Activated naive CD4-positive, alpha-beta T cell treated with anti-CD3 and anti-CD28 coated beads for 36 hours (primary cell): ENCODE measurements around the gene ATAD3C. TPM values are rescaled to one million over a fixed set of nuclear protein-coding genes. Genes with fewer than 3 reads are reported as not detected.
"Not testable (repeated sequence)": the region's sequence is repeated elsewhere in the genome, so short reads cannot be mapped to it uniquely, and the experiment has no call there.

Experiments used
- CTCF ChIA-PET: fragments of 350-600 bp; sonication (Branson Sonifier 250); formaldehyde crosslinking; loops from one replicate; lab custom pipeline; 2021; ENCODE audit warnings: antibody characterized with exemption; lab: Charles Lee
- DNase-seq: peaks from one replicate; pipeline ENCODE4 v3.0.0-alpha.2; 2020
- H3K27ac Mint-ChIP-seq: one replicate; pipeline ENCODE4 v1.8.0; 2021; ENCODE audit warnings: mild to moderate bottlenecking, mixed read lengths
- H3K27me3 Mint-ChIP-seq: one replicate; pipeline ENCODE4 v1.8.0; 2021; ENCODE audit warnings: low read depth, mixed read lengths
- H3K36me3 Mint-ChIP-seq: one replicate; pipeline ENCODE4 v1.8.0; 2021; ENCODE audit warnings: low read depth, mixed read lengths
- H3K4me1 Mint-ChIP-seq: one replicate; pipeline ENCODE4 v1.8.0; 2021; ENCODE audit warnings: low read depth, mixed read lengths
- H3K4me3 Mint-ChIP-seq: one replicate; pipeline ENCODE4 v1.8.0; 2021; ENCODE audit warnings: mild to moderate bottlenecking, moderate library complexity, mixed read lengths
- H3K9me3 Mint-ChIP-seq: one replicate; pipeline ENCODE4 v1.8.0; 2021; ENCODE audit warnings: mixed read lengths
- intact Hi-C: fragments of 100-400 bp; cut with micrococcal nuclease; formaldehyde crosslinking; loops from one replicate; pipeline ENCODE4 v1.15.1; 2023
- total RNA-seq, 2 experiments: library from RNA; stranded (reverse); gene quantifications; one replicate each; pipeline ENCODE4 v1.2.3, GENCODE V29; 2021

The ATAD3C gene, protein sequence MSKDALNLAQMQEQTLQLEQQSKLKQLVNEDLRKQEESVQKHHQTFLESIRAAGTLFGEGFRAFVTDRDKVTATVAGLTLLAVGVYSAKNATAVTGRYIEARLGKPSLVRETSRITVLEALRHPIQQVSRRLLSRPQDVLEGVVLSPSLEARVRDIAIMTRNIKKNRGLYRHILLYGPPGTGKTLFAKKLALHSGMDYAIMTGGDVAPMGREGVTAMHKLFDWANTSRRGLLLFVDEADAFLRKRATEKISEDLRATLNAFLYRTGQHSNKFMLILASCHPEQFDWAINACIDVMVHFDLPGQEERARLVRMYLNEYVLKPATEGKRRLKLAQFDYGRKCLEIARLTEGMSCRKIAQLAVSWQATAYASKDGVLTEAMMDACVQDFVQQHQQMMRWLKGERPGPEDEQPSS
- total RNA-seq: under 1 TPM; 0.42 to 0.57 TPM

DNA sequence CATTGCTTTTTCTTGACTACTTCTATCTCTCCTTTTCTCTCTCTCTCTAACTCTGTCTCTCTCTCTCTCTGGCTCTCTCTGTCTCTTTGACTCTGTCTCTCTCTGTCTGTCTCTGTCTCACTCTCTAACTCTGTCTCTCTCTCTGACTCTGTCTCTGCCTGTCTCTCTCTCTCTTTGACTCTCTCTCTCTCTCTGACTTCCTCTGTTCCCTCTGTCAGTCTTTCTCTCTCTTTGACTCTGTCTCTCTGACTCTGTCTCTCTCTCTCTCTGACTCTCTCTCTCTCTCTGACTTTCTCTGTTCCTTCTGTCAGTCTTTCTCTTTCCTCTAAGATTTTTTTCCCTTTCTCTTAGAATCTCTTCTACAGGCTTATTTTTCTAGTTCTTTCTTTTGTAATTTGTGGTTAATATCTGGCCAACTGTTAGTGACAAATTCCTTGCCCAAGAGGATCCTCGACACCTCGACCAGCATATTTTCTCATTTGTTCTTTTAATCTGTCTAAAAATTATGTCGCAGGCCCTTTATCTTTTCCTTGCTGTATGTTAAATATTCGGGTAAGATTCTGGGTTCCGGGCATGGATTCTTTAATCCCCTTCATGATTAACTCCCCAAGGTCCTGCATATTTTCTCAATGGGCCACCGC is at the start of gene ATAD3C:
Gene ATAD3C (plus strand): TSS at position 591 of the 641 bp plus-strand sequence. CDS start 995 bp downstream, outside the sequence.
- Mint-ChIP-seq H3K36me3 (no peaks in the 10 kb centered on the region), H3K4me3 (no peak within 1 kb of the TSS), H3K4me1 (no peaks in the 10 kb centered on the region), H3K27me3 (no peaks in the 10 kb centered on the region), H3K9me3 (no peaks in the 10 kb centered on the region), H3K27ac (no peak within 1 kb of the TSS)
- intact Hi-C loops: no loop called here
- CTCF ChIA-PET: interaction anchor here (1.1 kb wide), 1 partner anchor 15 kb away, joined by 3 read pairs; no protein-coding TSS in a partner anchor
- no peak for DNase-seq

DNA sequence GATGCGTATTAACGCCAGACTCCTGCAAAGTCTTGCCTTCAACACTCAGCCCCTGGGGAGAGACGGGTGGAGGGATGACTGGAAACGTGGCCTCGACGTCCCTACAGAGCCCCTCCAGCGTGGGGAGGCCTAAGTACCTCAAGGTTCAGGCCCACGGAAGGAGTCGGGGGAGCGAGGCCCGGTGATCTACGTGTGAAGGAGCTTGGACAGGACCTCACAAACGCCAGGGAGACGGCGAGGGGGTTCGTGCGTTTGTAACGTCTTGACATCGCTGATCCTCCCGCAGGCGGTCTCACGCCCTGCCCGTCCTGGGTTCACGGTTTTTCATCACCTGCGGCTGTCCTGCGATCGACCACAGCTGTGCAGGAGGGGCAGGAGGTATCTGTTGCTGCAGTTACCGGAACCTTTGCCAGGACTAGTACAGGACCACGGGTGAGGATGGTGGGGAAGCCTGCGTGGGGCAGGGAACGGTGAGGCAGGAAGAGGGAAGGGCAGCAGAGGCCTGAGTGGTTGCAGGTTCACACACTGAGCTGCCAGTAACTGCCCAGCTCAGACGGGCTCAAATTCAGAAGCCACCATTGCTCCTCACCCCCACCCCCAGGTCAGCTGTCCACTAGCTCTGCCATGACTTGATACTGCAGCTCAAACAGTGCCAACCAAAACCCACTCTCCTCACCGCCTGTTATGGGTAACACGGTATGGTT is 49.5 kb upstream of the ATAD3C start:
- H3K27me3 Mint-ChIP-seq: no peaks in the 10 kb centered on the region
- peak overlapping the region; percentile 91 for H3K4me3 Mint-ChIP-seq
- intact Hi-C loops: loop anchor here (1.0 to 2.0 kb wide), 5 partner anchors 7 to 174 kb away; partner anchors contain the start of genes ATAD3A, AURKAIP1, MRPL20 and SSU72
- peaks cover 61% of the 10 kb centered on the region for H3K4me1 Mint-ChIP-seq
- no peaks in the 10 kb centered on the region for H3K9me3 Mint-ChIP-seq
- CTCF ChIA-PET: interaction anchor here (1.2 to 2.6 kb wide), 3 partner anchors 9 to 41 kb away, joined by 3 to 14 read pairs (median 4); no protein-coding TSS in a partner anchor
- peak overlapping the region; percentile 85 for H3K27ac Mint-ChIP-seq
- H3K36me3 Mint-ChIP-seq: peaks cover 55% of the 10 kb centered on the region
- DNase-seq: no peak

- H3K27me3 Mint-ChIP-seq: no peaks in the 10 kb centered on the region
- peak overlapping the region; percentile 85 for H3K27ac Mint-ChIP-seq
- intact Hi-C loops: no loop called here
- peaks cover 54% of the 10 kb centered on the region for H3K36me3 Mint-ChIP-seq
- peak overlapping the region; percentile 91 for H3K4me3 Mint-ChIP-seq
- H3K9me3 Mint-ChIP-seq: no peaks in the 10 kb centered on the region
- CTCF ChIA-PET: interaction anchor here (0.6 to 2.6 kb wide), 3 partner anchors 29 to 170 kb away, joined by 3 to 14 read pairs (median 3); no protein-coding TSS in a partner anchor
- DNase-seq: no peak
- peaks cover 62% of the 10 kb centered on the region for H3K4me1 Mint-ChIP-seq
Observed at GRCh38 chr1:1400576-1401456, 48.7 kb upstream of the ATAD3C start.

DNA sequence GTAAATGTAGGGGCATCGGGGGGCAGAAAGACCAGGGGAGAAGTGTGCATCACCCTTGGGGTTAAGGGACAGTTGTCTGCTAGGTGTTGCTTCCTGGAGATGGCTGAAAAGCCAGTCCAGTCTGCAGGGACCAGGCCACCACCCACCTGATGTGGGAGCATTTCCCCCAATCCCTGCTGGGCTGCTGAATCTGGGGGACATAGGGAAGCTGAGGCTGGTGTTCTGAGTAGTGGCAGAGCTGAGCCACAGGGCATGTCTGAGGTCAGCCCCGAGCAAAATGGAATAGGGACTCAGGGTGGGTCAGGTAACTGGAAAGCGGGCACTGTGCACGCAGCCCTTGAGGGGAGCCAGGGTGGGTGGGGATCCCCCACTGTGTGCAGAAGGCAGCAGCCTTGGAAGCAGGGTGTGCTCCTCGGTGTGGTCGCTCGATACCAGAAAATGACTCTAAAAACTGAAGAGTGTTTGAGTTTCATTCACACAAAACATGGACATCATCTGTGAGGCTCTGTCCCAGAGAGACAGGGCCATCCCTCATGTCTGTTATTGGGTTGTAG is 48.0 kb upstream of the ATAD3C start:
- H3K4me3 Mint-ChIP-seq: peak overlapping the region; percentile 91
- intact Hi-C loops: no loop called here
- CTCF ChIA-PET: interaction anchor here (1.1 to 2.1 kb wide), 3 partner anchors 20 to 39 kb away, joined by 3 to 12 read pairs (median 4); no protein-coding TSS in a partner anchor
- peaks cover 61% of the 10 kb centered on the region for H3K36me3 Mint-ChIP-seq
- peak overlapping the region; percentile 71 for H3K27ac Mint-ChIP-seq
- no peaks in the 10 kb centered on the region for H3K27me3 Mint-ChIP-seq
- DNase-seq: no peak
- no peaks in the 10 kb centered on the region for H3K9me3 Mint-ChIP-seq
- H3K4me1 Mint-ChIP-seq: peaks cover 69% of the 10 kb centered on the region

DNA sequence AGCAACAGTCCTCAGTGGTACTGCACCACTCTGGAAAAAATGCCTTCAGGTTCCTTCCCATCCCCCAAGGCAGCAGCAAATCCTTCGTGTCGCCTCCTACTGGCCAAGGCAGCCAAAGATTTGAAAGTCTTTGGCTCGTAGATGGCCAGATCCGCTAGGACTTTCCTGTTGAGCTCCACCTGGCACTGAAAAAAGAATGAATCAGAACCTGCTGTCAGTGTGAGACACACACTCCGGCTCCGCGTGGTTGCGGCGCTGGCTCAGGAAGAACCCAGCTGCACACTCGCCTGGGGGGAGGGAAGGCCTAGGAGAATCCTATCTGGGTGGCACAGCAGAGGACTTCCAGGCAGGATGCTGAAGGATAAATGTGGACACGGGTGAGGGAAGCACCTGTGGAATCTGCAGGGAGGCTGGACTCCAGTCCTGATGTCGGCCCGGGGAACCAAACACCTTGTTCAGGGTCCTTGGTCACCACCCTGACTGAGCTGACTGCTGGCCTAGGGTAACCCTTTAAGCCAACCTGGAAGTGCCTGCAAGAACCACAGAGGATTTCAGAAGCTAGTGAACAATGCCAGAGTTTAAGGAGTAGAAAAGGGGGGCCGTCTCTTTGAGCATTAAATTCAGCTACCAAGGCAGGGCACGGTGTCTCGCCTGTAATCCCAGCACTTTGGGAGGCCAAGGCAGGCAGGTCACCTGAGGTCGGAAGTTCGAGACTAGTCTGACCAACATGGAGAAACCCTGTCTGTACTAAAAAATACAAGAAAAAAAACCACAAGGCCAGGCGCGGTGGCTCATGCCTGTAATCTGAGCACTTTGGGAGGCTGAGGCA is 47.2 kb upstream of the ATAD3C start:
- peak; percentile 55 for DNase-seq
- no peaks in the 10 kb centered on the region for H3K27me3 Mint-ChIP-seq
- peak overlapping the region; percentile 27 for H3K4me3 Mint-ChIP-seq
- CTCF ChIA-PET: interaction anchor here (0.5 to 2.1 kb wide), 5 partner anchors 13 to 39 kb away, joined by 3 to 12 read pairs (median 4); no protein-coding TSS in a partner anchor
- intact Hi-C loops: no loop called here
- peaks cover 68% of the 10 kb centered on the region for H3K4me1 Mint-ChIP-seq
- H3K9me3 Mint-ChIP-seq: no peaks in the 10 kb centered on the region
- peaks cover 64% of the 10 kb centered on the region for H3K36me3 Mint-ChIP-seq
- peak overlapping the region; percentile 71 for H3K27ac Mint-ChIP-seq

DNA sequence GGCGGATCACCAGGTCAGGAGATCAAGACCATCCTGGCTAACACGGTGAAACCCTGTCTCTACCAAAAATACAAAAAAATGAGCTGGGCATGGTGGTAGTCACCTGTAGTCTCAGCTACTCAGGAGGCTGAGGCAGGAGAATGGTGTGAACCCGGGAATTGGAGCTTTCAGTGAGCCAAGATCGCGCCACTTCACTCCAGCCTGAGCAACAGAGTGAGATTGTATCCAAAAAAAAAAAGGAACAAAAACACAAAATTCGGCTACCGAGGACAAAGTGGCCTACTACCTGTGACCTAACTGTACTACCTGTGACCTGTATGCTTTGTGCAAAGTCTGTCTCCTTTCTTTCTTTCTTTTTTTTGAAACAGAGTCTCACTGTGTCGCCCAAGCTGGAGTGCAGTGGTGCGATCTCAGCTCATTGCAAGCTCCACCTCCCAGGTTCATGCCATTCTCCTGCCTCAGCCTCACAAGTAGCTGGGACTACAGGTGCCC is 46.5 kb upstream of the ATAD3C start:
- H3K4me3 Mint-ChIP-seq, DNase-seq, H3K27me3 Mint-ChIP-seq, intact Hi-C loops, H3K9me3 Mint-ChIP-seq: not testable (repeated sequence)
- Mint-ChIP-seq H3K36me3 (peaks cover 59% of the 10 kb centered on the region), H3K27ac (peak overlapping the region; percentile 52), H3K4me1 (peaks cover 63% of the 10 kb centered on the region)
- CTCF ChIA-PET: interaction anchor here (0.5 to 2.1 kb wide), 5 partner anchors 13 to 255 kb away, joined by 3 to 12 read pairs (median 4); no protein-coding TSS in a partner anchor

DNA sequence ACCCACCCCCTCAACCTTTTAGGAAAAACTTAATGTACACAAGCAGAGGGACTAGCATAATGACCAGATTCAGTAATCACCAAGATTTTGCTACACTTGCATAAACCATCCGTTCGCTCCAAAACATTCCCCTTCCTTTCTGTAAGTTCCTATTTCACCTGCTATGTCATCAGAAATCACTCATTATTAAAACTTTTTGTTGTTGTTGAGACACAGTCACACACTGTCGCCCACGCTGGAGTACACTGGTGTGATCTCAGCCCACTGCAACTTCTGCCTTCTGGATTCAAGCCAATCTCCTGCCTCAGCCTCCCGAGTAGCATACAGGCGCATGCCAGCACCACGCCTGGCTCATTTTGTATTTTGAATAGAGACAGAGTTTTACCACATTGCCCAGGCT is 45.8 kb upstream of the ATAD3C start:
- intact Hi-C loops: no loop called here
- peaks cover 62% of the 10 kb centered on the region for H3K4me1 Mint-ChIP-seq
- H3K9me3 Mint-ChIP-seq: no peaks in the 10 kb centered on the region
- no peaks in the 10 kb centered on the region for H3K27me3 Mint-ChIP-seq
- CTCF ChIA-PET: interaction anchor here (0.6 to 2.1 kb wide), 2 partner anchors 37 to 256 kb away, joined by 6 to 12 read pairs; no protein-coding TSS in a partner anchor
- H3K4me3 Mint-ChIP-seq: no peak overlapping the region
- peaks cover 55% of the 10 kb centered on the region for H3K36me3 Mint-ChIP-seq
- no peak for DNase-seq
- peak overlapping the region; percentile 52 for H3K27ac Mint-ChIP-seq

DNA sequence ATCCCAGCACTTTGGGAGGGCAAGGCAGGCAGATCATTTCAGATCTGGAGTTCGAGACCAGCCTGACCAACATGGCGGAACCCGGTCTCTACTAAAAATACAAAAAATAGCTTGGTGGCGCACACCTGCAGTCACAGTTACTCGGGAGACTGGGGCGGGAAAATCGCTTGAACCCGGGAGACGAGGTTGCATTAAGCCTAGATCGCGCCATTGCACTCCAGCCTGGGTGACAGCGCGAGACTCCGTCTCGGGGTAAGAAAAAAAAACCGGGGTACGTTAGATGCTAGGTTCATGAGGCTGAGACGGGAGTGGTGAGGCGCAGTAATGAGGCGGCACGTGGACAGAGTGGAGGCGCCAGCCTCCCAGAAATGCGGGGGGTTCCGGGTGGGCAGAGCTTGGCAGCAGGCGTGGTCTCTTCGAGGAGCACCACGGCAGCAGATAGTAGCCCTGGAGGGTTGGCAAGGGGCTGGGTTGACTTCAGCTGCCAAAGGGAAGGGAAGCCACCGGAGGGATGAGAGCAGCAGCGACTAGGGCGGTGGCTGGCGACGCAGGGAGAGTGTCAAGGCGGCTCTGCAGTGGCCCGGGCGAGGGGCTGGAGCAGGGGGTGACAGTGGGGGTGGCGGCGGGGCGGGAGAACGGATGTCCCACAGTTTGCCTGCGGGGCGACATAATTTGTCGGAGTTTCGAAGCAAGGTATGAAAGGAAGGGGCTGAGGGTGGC is 43.2 kb upstream of the ATAD3C start:
- no peak for DNase-seq
- intact Hi-C loops: no loop called here

GRCh38 chr1:1406821-1407635 is 42.5 kb upstream of the ATAD3C start, which contains the start of gene MRPL20:
Gene MRPL20, minus strand, starts transcription at chr1:1407293. Its CDS starts 76 bp downstream, at chr1:1407217.
- intact Hi-C loops: loop anchor here (1.0 kb wide), 3 partner anchors 8 to 98 kb away; partner anchors contain the start of genes AURKAIP1 and CCNL2
- Mint-ChIP-seq H3K27ac (peak within 1 kb of the TSS; percentile 90), H3K36me3 (peaks cover 34% of the 10 kb centered on the region), H3K27me3 (no peaks in the 10 kb centered on the region), H3K4me3 (peak within 1 kb of the TSS; percentile 91), H3K4me1 (peaks cover 60% of the 10 kb centered on the region), H3K9me3 (no peaks in the 10 kb centered on the region)
- DNase-seq: peak; percentile 97
- CTCF ChIA-PET: interaction anchor here (0.8 kb wide), 1 partner anchor 35 kb away, joined by 3 read pairs; no protein-coding TSS in a partner anchor

More for the DNA sequence above, 43.2 kb upstream of the ATAD3C start:
- H3K36me3 Mint-ChIP-seq: peaks cover 42% of the 10 kb centered on the region
- CTCF ChIA-PET: interaction anchor here (0.6 kb wide), 1 partner anchor 370 kb away, joined by 3 read pairs; no protein-coding TSS in a partner anchor
- H3K4me1 Mint-ChIP-seq: peaks cover 66% of the 10 kb centered on the region
- H3K4me3 Mint-ChIP-seq: peak overlapping the region; percentile 91
- peak overlapping the region; percentile 85 for H3K27ac Mint-ChIP-seq
- H3K27me3 Mint-ChIP-seq: no peaks in the 10 kb centered on the region
- no peaks in the 10 kb centered on the region for H3K9me3 Mint-ChIP-seq
